GM18498 (cell line): Measurements from ENCODE around the gene GET4.
"Not testable (repeated sequence)": the region's sequence is repeated elsewhere in the genome, so short reads cannot be mapped to it uniquely, and the experiment has no call there.

Source experiments
- ATAC-seq: cut with Tn5 transposase; IDR thresholded peaks from one replicate; pipeline ENCODE4 v1.9.1; 2021; ENCODE audit warnings: mild to moderate bottlenecking, moderate library complexity; ENCODE audit not compliant: unreplicated experiment

The GET4 gene

DNA sequence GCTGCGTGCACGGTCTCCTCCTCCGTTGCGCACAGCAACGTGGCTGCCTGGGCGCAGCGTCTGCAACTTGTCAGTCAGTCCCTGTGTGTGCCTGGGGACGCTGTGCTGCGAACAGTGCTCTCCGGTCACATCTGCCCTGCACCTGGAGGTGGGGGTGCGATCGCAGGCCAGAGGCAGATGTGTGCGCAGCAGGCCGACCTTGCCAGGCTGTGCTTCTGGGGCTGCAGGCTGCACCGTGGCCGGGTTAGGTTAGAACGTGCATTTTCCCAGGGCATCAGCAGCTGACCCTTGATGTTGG, 8.2 kb upstream of the GET4 start:
- no peak for ATAC-seq

DNA sequence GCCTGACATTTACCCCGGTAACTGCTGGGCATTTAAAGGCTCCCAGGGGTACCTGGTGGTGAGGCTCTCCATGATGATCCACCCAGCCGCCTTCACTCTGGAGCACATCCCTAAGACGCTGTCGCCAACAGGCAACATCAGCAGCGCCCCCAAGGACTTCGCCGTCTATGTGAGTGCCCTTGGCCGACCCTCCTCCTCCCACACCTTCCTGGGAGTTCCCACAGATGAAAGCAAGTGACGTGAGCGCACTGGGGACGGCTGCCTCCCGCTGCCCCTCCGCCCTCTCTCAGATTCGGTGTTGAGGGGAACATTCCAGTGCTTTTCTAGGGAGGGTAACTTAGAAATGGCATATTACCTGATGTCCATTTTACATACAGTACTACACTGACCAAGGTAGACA, 7.0 kb upstream of the GET4 start:
- ATAC-seq, result no peak

DNA sequence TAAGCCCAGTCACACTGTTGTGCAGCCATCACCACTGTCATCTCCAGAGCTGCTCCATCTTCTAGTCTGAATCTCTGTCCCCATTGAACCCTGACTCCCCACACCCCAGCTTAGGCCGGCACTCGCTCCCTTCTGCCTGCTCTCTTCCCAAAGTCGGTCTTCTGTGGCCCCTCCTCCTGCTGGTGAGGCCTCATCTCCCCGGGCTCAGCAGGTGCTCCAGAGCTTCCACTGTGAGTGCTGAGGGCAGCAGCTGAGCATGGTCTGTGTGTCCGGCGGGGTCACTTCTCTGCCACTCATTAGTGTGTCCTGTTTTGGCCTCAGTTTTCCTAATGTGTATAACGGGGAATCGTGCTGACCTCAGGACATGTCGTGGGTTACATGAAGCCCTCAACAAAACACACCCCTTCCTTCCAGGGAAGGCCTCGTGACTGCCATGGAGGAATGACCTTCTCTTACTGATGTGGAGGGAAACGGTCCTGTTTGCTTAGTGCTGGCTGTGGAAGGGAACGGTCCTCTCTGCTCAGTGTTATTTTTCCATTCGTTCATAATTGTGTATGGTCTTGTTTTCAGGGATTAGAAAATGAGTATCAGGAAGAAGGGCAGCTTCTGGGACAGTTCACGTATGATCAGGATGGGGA, 4.3 kb upstream of the GET4 start:
- no peak for ATAC-seq

DNA sequence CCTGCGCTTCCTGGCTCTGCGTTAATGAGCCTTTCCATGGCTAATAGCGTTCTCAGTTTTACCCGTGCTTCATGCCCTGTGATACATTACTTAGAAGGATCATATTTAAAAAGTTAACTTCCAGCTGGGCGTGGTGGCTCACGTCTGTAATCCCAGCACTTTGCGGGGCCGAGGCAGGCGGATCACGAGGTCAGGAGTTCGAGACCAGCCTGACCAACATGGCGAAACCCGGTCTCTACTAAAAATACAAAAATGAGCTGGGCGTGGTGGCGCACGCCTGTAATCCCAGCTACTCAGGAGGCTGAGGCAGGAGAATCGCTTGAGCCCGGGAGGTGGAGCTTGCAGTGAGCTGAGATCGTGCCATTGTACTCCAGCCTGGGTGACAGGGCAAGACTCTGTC, 3.7 kb upstream of the GET4 start:
- ATAC-seq, result not testable (repeated sequence)

DNA sequence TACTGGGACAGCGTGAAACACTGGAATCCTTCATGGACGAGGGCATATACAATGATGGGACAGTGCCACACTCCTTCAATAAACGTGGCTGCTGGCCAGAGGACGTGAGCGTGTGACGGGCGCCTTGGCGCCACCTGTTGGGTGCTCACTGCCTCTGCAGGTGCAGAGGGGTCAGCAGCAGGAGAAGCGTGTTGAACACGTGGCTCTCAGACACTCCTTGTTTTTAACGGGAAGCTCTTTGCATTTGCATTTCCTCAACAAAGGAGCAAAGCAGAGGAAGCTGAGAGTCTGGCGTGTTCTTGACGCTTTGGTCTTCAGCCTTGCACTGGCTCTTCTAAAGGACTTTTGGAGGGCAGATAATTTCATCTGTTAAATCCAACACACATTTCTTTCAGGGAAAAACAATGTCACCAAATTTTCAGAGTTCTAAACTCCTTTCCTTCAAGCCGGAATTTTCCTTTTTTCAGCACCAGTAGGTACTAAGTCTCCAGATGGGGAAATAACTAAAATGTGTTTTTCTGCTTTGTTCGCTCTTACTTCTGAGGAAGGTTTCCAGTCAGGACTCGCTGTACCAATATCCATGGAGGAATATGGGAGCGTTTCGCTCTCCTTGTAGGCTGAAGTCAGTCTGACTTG, 2.9 kb upstream of the GET4 start:
- no peak for ATAC-seq

DNA sequence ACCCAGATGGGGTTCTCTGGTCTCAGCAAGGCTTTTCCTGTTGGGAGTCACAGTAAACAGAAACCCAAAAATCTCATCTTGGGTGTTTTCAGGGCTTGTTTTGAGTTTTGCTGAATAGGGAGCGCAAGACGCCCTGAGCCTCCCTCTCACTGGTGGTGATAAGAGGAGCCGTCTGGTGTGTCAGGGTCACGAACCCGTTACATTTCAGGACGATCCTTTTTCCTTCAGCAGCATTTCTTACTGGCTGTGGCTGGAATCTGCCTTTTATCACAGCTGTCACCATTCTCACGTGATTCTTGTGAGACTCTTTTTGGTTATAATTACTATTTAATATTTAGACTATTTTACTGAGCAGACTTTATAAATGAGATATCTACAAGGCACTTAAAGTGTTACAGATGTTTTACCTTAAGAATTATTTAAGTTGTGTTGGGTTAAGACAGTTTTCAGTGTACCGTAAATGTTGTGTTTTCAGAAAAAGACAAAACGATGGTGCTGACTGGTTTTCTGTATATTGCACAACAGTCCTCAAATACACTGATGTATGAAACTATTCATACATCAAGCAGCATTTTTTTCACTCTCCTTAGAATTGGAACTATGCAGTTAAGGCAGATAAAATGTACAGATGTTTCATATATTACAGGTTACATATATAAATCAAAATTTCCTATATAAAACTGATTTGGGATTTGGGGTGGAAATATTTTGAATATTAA, 2.2 kb upstream of the GET4 start:
- ATAC-seq, result no peak

DNA sequence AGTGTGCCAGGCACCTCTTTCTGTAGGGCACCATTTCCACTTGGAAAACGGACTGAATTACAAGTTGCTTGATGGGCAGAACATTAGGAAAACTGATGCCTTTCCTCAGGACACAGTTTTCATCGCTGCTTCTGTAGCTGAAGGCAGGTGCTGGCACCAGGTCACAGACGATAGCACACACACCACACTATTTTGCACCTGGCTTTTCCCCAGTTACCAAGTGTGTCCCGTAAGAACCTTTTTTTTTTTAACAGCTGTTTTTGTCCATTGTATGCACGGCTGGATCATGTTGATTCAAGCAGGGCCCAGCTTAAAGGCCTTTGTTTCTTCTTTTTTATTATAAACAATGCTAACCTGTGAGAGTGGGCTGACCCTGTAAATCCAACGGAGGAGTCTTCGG, 1.3 kb upstream of the GET4 start:
- ATAC-seq, result no peak

DNA sequence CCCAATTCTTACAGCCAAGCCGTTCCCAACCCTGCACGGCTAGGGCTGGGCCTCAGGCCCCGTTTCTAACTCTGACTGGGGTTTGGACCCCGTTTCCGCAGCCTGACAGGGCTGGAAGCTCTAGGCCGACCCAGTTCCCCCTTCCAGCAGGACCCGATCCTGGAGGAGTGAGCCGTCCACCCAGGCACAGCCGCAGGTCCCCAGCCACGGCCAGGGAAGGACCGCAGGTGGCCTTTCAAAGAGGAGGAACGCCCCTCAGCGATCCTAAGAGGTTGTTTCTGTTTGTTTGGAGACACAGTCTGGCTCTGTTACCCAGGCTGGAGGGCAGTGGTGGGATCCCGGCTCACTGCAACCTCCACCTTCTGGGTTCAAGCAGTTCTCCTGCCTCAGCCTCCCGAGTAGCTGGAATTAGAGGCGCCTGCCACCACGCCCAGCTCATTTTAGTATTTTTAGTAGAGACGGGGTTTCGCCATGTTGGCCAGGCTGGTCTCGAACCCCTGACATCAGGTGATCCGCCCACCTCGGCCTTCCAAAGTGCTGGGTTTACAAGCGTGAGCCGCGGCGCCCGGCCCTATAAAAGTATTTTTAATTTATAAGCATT, 778 bp upstream of the GET4 start:
- ATAC-seq, result no peak

DNA sequence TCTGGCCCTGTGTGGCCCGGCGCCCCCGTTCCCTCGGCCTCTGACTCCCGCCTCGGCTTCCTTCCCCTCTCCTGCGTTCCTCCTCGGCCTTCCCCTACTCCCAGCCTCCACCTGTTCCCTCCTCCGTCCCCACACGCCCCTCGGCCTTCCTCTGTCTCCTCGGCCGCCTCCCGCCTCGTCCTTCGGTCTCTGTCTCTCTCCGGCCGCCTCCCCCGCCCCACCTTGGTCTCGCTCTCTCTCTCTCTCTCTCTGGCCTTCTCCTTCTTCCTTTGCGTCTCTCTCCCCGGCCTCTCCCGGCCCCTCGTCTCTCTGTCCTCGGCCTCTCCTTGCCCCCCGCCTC, 588 bp downstream of the GET4 start:
- ATAC-seq, result peak; percentile 23

DNA sequence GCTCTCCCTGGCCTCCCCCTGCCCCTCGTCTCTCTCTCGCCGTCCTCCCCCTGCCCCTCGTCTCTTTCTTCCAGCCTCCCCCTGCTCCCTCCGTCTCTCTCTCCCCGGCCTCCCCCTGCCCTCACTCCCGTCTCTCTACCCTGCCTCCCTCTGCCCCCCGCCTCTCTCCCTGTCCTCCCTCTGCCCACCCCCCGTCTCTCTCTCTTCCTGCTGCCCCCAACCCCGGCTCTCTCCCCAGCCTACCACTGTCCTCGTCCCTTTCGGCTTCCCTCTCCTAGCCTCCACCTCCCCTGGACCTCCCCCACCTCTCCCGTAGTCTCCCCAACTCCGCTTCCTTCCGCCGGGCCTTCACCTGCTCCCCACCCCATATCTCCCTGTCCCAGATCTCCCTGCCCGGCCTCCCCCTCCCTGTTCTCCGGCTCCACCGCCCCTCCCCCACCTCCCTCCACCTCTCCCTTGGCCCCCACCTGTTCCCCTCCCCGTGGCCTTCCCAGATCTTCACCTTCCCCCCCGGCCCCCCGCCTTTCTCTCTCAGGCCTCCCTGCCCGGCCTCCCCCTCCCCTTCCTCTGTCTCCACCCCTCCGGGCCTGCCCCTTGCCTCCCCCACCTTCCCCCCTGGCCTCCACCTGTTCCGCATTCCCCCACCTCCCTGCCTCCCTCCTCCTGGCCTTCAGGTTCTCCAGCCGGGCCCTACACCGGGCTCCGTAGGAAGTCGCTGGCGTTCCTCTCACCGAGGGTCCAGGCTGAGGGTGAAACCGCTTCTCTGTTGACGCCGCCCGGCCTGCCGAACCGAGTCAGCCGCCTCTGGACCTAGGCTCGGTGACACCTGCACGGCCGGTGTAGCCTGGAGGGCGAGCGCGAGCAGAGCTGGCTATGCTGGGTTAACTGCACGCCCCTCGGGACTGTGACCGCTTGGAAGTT, 1.2 kb downstream of the GET4 start:
- no peak for ATAC-seq

DNA sequence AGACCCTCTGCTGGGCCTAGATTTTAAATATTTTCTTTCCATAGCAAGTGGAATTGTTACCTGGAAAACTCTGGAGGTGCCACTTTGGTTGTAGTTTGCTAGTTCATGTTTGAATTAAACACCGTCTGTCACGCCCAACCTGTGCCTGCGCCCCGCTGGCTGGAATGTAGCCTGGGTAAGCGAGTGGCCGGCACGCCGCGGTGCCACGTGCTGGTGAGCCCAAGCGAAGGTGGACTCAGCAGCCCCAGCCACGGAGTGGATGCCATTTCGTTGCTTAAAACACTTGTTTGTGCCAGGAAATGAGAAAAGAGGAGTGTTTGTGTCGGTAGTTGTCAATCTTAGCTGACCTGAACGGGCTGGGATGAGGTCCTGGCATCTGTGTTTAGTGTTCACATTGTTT, 2.7 kb downstream of the GET4 start:
- ATAC-seq, result no peak

DNA sequence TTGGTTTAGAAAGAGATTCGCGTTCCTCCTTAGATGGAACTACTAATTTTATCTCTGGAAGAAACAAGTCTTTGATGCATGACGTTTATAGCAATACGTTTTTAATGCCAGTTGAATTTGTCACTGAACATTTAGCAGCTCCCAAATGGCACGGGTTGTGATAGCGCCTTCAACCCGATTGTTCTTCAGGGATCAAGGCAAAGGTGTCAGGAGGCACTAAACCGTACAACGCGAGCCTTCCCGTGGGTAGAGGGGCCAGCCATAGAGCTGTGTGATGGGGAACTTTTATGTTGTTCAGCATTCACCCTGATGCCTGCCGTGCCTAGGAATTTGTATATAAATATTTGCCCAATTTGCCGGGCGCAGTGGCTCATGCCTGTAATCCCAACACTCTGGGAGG, 3.4 kb downstream of the GET4 start:
- no peak for ATAC-seq

DNA sequence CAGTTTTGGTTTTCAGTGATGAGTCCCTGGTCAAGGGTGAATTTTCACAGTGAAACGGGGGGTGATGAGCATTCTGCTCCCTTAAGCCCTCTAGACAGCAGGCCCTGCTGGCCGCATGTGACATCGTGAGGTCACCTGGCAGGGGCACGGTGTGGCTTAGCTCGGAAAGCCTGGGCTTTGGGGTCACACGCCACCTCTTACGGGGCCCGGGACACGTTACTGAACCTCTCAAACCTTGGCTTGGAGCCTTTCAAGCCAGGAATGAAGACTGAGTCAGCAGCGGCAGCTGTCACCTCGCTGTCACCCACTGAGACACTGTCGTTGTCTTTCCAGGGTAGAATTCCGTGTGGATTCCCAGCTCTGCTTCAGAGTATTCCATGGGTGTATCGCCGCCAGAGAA, 4.1 kb downstream of the GET4 start:
- ATAC-seq, result no peak

DNA sequence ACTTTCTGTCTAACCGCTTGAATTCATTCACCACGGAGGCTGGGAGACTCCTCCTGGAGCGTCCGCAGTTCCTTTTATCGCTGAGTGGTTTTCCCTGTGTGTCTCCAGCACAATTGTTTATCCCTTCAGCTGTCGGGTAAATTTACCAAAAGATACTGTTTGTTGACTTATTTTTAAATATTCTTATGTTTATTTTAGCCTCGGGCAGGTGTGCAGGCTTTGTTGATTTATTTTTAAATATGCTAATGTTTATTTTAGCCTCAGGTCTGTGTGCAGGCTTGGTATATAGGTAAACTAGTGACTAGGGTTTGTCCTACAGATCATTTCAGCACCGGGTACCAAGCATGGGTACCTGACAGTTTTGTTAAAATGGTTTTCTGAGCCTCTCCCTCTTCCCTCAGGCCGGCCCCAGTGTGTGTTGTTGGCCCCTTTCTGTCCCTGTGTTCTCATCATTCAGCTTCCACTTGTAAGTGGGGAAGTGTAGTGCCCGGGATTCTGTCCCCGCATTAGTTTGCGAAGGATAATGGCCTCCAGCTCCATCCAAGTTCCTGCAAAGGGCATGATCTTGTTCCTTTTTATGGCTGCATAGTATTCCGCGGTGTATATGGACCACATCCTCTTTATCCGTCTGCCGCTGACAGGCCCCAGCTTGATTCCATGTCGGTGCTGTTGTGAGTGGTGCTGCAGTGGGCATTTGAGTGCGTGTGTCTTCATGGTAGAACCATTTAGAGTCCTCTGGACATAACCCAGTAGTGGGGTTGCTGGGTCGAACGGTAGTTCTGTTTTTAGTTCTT, 5.3 kb downstream of the GET4 start:
- no peak for ATAC-seq

DNA sequence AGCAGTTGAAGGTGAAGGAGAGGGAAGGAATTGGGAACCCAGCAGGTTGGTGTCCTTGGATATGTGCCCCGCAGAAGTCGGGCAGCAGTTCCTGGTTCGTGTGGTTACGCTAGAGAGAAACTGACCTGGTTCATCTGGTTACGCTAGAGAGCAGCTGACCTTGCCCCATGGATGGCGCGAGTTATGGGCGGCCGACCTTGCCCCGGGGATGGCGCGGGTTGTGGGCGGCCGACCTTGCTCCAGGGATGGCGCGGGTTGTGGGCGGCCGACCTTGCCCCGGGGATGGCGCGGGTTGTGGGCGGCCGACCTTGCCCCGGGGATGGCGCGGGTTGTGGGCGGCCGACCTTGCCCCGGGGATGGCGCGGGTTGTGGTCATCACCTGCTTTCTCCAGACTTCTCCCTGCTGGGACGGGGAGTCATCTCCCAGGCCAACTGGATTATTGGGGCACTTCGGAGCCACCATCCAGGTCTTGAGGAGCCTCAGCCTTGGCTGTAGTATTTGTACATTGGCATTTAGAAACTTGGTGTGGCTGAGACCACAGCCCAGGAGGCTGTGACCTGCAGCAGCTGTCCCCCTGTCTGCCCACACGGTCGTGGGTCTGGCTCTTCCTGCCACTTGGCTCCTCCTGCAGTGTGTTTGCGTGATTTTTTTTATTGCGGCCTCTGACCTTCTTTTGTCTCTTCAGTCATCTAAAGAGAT, 6.1 kb downstream of the GET4 start:
- no peak for ATAC-seq

DNA sequence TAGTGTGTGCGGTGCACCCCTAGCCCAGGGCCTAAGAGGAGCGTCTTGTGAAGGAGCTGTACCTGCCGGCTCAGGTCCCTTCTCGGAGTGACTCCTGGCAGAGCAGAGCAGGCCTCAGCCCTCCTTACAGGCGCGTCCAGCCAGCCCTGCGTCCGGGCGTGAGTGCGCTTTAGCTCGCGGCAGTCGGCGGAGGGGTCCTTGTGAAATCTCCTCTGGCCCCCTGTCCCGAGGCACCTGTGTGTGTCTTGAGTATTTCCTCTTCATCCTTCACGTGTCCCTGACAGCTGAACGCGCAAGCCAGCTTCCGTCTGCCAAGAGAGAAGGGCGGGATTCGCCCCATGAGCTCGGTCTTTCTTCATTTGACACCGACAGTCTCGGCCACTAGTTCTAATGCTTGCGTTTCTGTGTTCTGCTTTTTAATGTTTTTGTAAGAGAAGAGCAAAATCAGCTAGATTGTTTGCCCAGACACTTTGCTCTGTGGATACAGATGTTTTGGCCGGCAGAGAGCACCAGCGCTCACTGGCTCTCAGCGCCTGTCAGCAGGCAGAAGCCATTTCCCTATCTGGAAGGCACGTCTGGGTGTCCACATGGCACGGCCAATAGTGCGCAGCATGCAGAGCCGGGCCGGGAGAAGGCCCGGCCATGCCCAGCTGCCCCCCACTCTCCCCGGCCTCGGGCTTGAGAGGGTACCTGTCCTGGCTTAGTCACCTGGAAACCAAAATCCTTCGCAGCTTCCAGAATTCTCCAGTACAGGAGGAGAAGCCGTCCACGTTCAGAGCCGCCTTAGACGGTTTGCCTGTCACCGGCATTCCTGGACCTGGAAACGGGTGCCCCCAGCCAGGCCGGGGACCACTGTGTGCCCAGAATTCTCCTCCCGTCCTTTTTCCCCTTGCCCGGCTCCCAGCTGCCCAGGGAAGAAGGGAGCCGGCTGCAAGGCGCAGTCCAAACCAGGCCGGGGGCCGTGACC, 7.0 kb downstream of the GET4 start:
- ATAC-seq, result no peak

DNA sequence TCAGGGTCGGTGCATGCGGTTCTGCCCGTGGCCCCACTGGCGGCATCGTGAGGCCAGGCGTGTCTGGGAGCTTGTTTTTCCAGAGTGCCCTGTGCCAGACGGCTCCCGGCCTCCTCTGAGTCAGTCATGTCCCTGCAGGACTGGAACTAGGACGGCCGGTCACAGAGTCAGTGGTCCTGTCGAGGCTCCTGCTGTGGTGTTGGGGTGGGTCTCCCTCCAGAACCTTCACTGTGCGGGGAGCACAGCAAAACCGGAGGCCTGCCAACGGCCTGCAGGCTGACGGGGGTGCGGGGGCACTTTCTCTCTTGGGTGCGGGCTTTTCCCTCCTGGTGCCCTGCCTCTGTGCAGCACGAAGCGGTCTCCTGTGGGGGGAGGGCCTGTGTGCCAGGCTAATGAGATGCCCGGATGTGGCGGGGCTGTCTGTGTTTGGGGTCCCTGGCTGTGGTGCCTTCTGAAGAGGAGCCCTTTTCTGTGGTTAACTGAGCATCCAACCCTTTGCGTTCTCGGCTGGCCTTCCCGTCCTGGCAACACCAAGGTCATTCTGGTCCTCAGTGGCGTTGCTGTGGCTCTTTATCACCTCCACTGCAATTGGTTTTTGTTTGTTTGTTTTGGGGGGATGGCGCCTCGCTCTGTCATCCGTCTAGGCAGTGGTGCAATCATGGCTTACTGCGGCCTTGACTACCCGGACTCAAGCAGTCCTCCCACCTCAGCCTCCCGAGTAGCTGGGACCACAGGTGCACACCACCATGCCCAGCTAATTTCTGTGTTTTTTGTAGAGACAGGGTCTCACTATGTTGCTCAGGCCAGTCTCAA, 8.0 kb downstream of the GET4 start:
- ATAC-seq, result no peak
